GM21717 (cell line): ENCODE measurements around the gene IGF1R.

Experiments used
- ATAC-seq: cut with Tn5 transposase; IDR thresholded peaks from one replicate; pipeline ENCODE4 v1.9.1; 2021; ENCODE audit warnings: mild to moderate bottlenecking, moderate library complexity; ENCODE audit not compliant: unreplicated experiment

Gene IGF1R

GRCh38 chr15:98933406-98933805 lies 285.1 kb downstream of the IGF1R start:
- no peak for ATAC-seq

DNA sequence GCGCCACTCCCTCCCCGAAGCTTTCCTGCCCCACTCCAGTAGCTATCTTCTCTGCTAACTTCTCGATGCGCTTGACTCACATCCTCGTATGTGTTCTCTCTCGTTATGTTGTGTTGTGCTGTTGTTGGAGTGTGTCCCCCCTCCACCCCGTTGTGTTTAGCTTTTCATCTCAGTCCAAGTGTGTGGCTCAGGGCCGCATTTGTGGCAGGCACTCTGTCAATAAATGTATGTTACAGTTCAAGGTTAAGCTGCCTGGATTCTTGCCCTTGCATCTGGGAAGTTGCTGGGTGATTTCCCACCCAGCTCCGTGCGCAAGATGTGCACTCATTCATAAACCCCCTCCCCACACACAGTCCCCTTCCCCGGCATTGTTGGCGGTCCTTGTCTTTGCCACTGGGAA lies 287.4 kb downstream of the IGF1R start:
- ATAC-seq: no peak

DNA sequence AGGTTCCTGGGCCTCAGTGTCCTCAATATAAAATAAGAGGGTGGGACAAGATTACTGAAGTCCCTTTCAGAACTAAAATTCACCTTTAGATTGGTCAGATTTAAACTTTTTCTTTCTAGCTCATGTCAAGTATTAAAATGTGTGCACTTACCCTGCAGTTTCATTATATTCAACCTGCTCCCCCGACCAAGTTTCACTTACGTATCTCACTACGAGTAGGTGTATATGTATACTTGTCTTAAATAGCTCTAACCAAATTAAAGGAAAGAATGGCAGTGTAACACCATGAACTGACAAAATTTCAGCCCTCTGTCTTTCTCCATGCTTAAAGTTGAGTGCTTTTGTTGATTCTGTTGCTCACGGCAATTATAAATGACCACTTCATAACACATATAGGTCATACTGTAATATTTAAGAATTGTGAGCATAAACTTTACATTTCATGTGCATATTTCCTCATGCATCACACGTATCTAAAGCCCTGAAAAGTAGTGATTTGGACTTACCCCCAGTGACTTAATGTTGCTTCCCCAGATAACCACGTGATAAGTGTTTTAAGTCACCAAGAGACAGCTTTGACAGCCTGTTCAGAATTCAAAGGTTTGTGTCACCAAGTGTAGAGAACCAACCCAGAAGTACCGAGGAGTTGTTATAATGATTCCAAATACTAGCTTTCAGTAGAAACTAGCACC lies 289.2 kb downstream of the IGF1R start:
- peak; percentile 61 for ATAC-seq

- ATAC-seq: no peak
These were observed 289.7 kb downstream of the IGF1R start for GRCh38 chr15:98938105-98938417.

- ATAC-seq: no peak
These were observed 290.5 kb downstream of the IGF1R start for GRCh38 chr15:98938799-98939198.

GRCh38 chr15:98939311-98940080 lies 291.2 kb downstream of the IGF1R start:
- no peak for ATAC-seq

DNA sequence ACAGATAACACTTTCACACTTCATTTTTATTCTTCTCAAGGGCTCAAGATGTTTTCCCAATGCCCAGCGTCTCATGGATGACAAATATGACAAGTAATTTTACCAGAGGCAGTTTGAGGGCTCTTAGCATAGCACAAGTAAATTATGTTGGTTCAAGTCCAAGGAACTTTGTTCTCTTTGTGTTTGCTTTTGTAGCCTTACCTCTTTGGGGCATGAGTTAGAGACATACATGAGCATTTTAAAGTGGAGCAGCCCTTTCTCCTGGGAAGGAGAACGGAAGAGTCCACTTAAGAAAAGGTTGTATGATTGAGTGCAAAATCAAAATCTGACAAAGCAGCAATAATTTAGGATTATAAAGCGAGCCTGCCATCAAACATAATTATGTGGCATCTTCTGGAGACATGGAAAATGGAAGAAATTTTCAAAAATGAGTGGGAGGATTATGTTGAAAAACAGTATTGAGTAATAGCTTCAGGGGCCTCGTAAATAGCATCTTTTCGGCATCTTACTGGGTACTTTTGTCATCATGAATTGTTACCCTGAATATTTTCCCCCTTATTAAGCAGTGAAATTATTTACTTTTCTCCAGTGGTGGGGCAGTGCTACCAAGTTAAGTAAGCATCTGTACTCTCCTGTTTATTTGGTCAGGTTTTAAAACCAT lies 293.4 kb downstream of the IGF1R start:
- ATAC-seq: no peak

- ATAC-seq: no peak
These were observed 294.1 kb downstream of the IGF1R start for GRCh38 chr15:98942431-98942830.

GRCh38 chr15:98943051-98943508 lies 294.7 kb downstream of the IGF1R start:
- ATAC-seq: no peak

DNA sequence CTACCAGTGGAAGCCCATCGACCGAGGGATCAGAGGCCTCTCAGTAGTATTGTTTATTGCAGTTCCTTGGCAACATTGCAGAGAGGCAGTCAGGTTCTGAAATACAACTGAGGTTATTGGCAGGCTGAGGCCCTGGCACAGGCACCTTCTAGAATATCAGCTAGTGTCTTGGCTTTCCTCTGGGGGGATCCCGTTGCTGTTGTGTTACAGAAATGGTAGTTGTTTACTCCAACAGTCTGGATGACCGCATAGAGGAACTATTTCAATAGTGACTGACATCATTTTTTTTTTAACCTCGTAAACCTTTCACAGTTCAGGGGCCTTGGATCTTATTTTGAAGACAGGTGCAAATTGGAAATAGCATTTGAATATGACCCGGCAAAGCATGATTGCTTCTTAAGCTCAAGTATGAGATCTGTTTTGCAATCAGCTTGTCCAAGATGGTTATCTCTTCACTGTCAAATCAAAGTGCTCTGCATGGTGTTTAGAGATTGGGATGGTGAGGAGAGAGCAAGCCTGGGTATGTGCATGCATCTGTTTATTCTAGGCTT lies 295.3 kb downstream of the IGF1R start:
- no peak for ATAC-seq

- no peak for ATAC-seq
These were observed 298.2 kb downstream of the IGF1R start for GRCh38 chr15:98946301-98947255.

DNA sequence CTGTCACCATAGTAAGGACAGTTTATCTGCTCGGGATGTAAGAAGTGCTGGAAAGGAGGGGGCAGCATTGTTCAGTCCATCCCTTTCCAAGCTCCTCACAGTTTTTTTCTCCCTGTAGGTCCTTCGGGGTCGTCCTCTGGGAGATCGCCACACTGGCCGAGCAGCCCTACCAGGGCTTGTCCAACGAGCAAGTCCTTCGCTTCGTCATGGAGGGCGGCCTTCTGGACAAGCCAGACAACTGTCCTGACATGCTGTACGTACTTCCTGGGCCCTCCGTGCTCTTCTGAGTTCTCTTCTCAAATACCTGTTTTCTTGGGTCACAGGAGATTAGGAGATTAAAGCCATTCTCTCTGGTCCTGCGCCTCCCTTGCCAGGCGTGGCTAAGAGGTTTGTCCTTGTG lies 300.1 kb downstream of the IGF1R start:
- ATAC-seq: no peak

DNA sequence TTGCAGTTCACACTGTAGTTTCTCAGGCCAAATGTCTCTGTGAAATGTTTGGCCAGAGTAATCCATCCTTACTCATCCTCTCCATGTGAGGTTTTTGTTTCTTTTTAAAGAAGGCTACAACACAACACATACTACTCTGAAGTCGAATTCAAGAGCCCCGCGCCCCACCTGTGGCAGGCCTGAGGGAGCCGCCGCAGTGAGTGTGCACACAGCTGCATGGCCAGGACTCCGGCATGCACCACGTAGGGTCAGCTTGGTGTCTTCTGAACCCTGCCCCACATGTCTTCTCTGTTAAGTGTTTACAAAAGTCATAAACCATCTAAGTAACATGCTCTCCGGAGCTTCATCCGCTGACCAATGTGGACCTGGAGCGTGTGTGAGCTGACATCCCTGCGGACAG lies 300.6 kb downstream of the IGF1R start:
- no peak for ATAC-seq

DNA sequence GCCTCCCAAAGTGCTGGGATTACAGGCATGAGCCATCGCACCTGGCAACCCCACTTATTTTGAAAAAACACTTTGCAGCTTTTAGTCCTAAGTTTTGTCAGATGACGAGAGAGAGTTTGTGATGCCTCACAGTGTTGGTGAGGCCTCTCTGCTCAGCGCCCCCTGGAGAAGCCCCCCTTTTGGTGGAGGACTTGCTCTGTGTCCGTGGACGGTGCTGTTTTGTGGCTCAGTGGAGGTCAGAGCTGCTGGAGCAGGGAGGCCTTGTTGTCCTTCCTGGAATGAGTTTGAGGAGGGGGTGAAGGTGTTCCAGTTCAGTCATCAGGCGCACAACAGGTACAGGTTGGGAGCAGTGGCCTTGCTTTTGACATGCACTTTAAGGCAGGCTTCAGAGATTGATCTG lies 301.3 kb downstream of the IGF1R start:
- no peak for ATAC-seq

- no peak for ATAC-seq
These were observed 301.9 kb downstream of the IGF1R start for GRCh38 chr15:98950248-98950647.

- ATAC-seq: no peak
These were observed 302.7 kb downstream of the IGF1R start for GRCh38 chr15:98951004-98951403.

- no peak for ATAC-seq
These were observed 303.4 kb downstream of the IGF1R start for GRCh38 chr15:98951493-98952320.

GRCh38 chr15:98952381-98952803 lies 304.1 kb downstream of the IGF1R start:
- peak; percentile 94 for ATAC-seq

DNA sequence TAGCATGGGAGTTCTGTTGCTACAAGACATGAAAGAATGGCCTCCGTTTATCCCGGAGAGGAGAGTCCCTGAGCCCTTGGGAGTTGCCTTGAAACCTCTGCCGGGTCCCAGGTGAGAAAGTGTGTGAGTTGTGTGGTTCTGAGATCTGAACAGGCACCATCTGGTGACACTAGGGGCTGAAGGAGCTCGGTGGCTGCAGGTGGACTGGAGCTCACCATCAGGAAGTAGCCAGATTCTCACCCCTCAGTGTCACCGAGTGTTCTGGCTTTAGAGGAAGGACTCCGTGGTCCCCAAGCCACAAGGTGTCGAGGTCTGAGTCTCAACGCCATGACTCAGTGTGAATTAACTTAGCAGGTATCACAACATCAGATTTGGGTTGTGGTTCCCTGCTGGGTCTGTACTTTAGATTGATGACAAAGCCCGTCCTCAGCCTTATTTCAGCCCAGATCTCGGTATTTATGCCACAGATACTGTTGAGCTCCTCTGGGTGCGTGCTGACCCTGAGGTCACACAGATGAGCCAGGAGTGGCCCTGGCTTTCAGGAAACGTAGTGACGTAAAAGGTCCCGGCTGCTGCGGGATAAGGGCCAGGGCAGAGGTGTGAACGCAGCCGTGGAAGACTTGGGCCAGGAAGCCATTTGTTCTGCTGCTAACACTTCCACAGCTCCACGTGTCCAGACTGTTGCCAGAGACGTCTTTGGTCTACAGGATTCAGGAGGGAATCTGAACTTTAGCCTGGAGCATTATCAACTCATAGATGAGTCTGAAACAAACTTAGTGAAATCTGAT lies 304.9 kb downstream of the IGF1R start:
- ATAC-seq: no peak
